HepG2 (cell line): Measurements from ENCODE around the gene TPBGL. TPM values are rescaled to one million over a fixed set of nuclear protein-coding genes. Genes with fewer than 3 reads are reported as not detected.
A peak's percentile ranks its signal among the peaks of the same experiment; 100 is the strongest.

ENCODE experiments used
- CCDC6 ChIP-seq: sonication (generic); formaldehyde crosslinking; IDR thresholded peaks from 2 replicates; pipeline ENCODE4 v1.8.1; 2022; ENCODE audit warnings: mild to moderate bottlenecking, missing genetic modification reagents, moderate library complexity
- EED ChIP-seq: sonication (generic); formaldehyde crosslinking; IDR thresholded peaks from 2 replicates; pipeline ENCODE4 v1.5.0; 2020; ENCODE audit warnings: mild to moderate bottlenecking, missing genetic modification reagents
- ERF ChIP-seq: IDR thresholded peaks from 2 replicates; pipeline ENCODE4 v1.6.1; 2018; ENCODE audit warnings: missing biosample characterization, missing genetic modification reagents
- FOSL2 ChIP-seq: sonication (generic); formaldehyde crosslinking; IDR thresholded peaks from 2 replicates; pipeline ENCODE4 v1.4.0; 2020; ENCODE audit warnings: missing genetic modification reagents
- KDM5A ChIP-seq: fragments of 200-600 bp; sonication (generic); IDR thresholded peaks from 2 replicates; pipeline ENCODE4 v1.7.0; 2018; ENCODE audit warnings: antibody characterized with exemption, mild to moderate bottlenecking, low read length, borderline replicate concordance
- NRL ChIP-seq: sonication (generic); formaldehyde crosslinking; IDR thresholded peaks from 2 replicates; pipeline ENCODE4 v1.5.0; 2020; ENCODE audit warnings: missing genetic modification reagents, mild to moderate bottlenecking, moderate library complexity, borderline replicate concordance
- POGZ ChIP-seq: sonication (generic); formaldehyde crosslinking; IDR thresholded peaks from 2 replicates; pipeline ENCODE4 v1.4.0; 2020; ENCODE audit warnings: mild to moderate bottlenecking, missing genetic modification reagents
- POLR2A ChIP-seq, 2 experiments: IDR thresholded peaks; 2 replicates each; pipeline ENCODE4 v1.6.1; 2011; ENCODE audit warnings: low read depth in 2 of 2, low read length in 2 of 2, mild to moderate bottlenecking in 1 of 2, moderate library complexity in 1 of 2; ENCODE audit not compliant: insufficient read depth in 1 of 2
- RCOR2 ChIP-seq: IDR thresholded peaks from 2 replicates; pipeline ENCODE4 v1.6.1; 2016; ENCODE audit warnings: missing biosample characterization, missing genetic modification reagents
- RFXANK ChIP-seq: IDR thresholded peaks from 2 replicates; pipeline ENCODE4 v1.6.1; 2016
- SNAPC4 ChIP-seq: sonication (generic); formaldehyde crosslinking; IDR thresholded peaks from 2 replicates; pipeline ENCODE4 v1.4.0; 2020; ENCODE audit warnings: mild to moderate bottlenecking, missing genetic modification reagents
- SOX13 ChIP-seq, 3 experiments: fragments of 450-650 bp in 1 of 3; sonication (generic) in 1 of 3; formaldehyde crosslinking in 1 of 3; IDR thresholded peaks in 2 of 3; conservative IDR thresholded peaks in 1 of 3; 2 replicates each; pipeline versions ENCODE4 v1.5.0 to v1.6.1; 2016 to 2020; ENCODE audit warnings: antibody characterized with exemption in 1 of 3, mild to moderate bottlenecking in 1 of 3, missing compliant biosample characterization in 1 of 3, missing genetic modification reagents in 1 of 3, moderate library complexity in 1 of 3
- ZBTB20 ChIP-seq: sonication (generic); formaldehyde crosslinking; IDR thresholded peaks from 2 replicates; pipeline ENCODE4 v1.8.1; 2023; ENCODE audit warnings: missing genetic modification reagents, low read depth, mild to moderate bottlenecking, borderline replicate concordance
- ZIK1 ChIP-seq: sonication (generic); formaldehyde crosslinking; IDR thresholded peaks from 2 replicates; pipeline ENCODE4 v1.5.0; 2020; ENCODE audit warnings: mild to moderate bottlenecking, low read depth, missing genetic modification reagents, borderline replicate concordance
- ZNF335 ChIP-seq: sonication (generic); formaldehyde crosslinking; IDR thresholded peaks from 2 replicates; pipeline ENCODE4 v1.4.0; 2020; ENCODE audit warnings: missing genetic modification reagents
- ZNF354B ChIP-seq: sonication (generic); formaldehyde crosslinking; IDR thresholded peaks from 2 replicates; pipeline ENCODE4 v1.8.0; 2022; ENCODE audit warnings: mild to moderate bottlenecking, missing genetic modification reagents
- ZNF367 ChIP-seq: sonication (generic); formaldehyde crosslinking; IDR thresholded peaks from 2 replicates; pipeline ENCODE4 v1.4.0; 2020; ENCODE audit warnings: missing genetic modification reagents, borderline replicate concordance
- ZNF850 ChIP-seq: sonication (generic); formaldehyde crosslinking; conservative IDR thresholded peaks from 2 replicates; pipeline ENCODE4 v1.9.0; 2021; ENCODE audit warnings: mild to moderate bottlenecking, missing genetic modification reagents
- ZSCAN12 ChIP-seq: sonication (generic); formaldehyde crosslinking; IDR thresholded peaks from 2 replicates; pipeline ENCODE4 v1.9.0; 2021; ENCODE audit warnings: mild to moderate bottlenecking, missing genetic modification reagents
- polyA plus RNA-seq, 8 experiments: library from polyadenylated mRNA; depleted of rRNA in 3 of 8; stranded (reverse) in 7 of 8; unstranded in 1 of 8; fragments of >200 nt; fragmentation: Illumina TruSeq in 4 of 8; extraction: Trizol in 4 of 8; gene quantifications; 2 replicates each; pipeline versions ENCODE4 v1.2.1 to v1.2.3, GENCODE V29; 2011 to 2016; ENCODE audit warnings: low read depth in 4 of 8, missing spikeins in 1 of 8, mixed read lengths in 1 of 8; ENCODE audit not compliant: insufficient read depth in 1 of 8
- total RNA-seq, 5 experiments: library from RNA; depleted of rRNA; stranded (reverse); fragments of >200 nt; fragmentation: Illumina TruSeq; extraction: Trizol; gene quantifications; 2 replicates each; pipeline ENCODE4 v1.2.3, GENCODE V29; 2016; ENCODE audit warnings: low read depth in 1 of 5
- TF ChIP-seq, protein P1 (sequence below): sonication (generic); formaldehyde crosslinking; IDR thresholded peaks from 2 replicates; pipeline ENCODE4 v1.5.0; 2020; ENCODE audit warnings: missing genetic modification reagents, mild to moderate bottlenecking, borderline replicate concordance
- TF ChIP-seq, protein P2 (sequence below): sonication (generic); formaldehyde crosslinking; IDR thresholded peaks from 2 replicates; pipeline ENCODE4 v1.4.0; 2020; ENCODE audit warnings: missing genetic modification reagents

The TPBGL gene
- total and polyA plus RNA-seq, 2 of the 13 experiments (the other 11 are each of a cell fraction or from before 2014, with no cell fraction given), result not detected

GRCh38 chr11:75204685-75205563, 35.6 kb upstream of the TPBGL start (continued):
- TF ChIP-seq SNAPC4 (0 out of 2 replicates have a peak, but pooled peaks have one; percentile 58), SOX13 (IDR thresholded peaks at IDR 0.05) (no peak), SOX13 (CRISPR knock-in tag; conservative IDR thresholded peaks at IDR 0.05 in 1 of 2, IDR thresholded peaks at IDR 0.05 in 1 of 2) (0 out of 4 replicates have a peak, but pooled peaks of 1 of the 2 experiments have one; percentile 19), ZNF367 (CRISPR knock-in tag) (no peak), ZNF354B (CRISPR knock-in tag) (no peak), NRL (CRISPR knock-in tag) (0 out of 2 replicates have a peak, but pooled peaks have one; percentile 15), KDM5A (no peak), RCOR2 (no peak), ZSCAN12 (CRISPR knock-in tag) (no peak), POLR2A (IDR thresholded peaks at IDR 0.05; ENCODE audit: insufficient read depth in 1 of 2, low read depth in 2 of 2, low read length in 2 of 2) (peak in 1 of 2 experiments; percentile 14; a peak in 1 of 4 replicates), POGZ (0 out of 2 replicates have a peak, but pooled peaks have one; percentile 18), ERF (CRISPR knock-in tag) (0 out of 2 replicates have a peak, but pooled peaks have one; percentile 33), ZIK1 (no peak), EED (0 out of 2 replicates have a peak, but pooled peaks have one; percentile 48), FOSL2 (CRISPR knock-in tag) (peak; percentile 72), ZNF850 (CRISPR knock-in tag) (no peak), ZBTB20 (CRISPR knock-in tag) (peak; percentile 12; the same call in 1 of the 2 replicates), CCDC6 (CRISPR knock-in tag) (0 out of 2 replicates have a peak, but pooled peaks have one; percentile 25), ZNF335 (CRISPR knock-in tag) (peak; percentile 15; the same call in 1 of the 2 replicates), RFXANK (CRISPR knock-in tag) (no peak)
- TF ChIP-seq, protein P1, sequence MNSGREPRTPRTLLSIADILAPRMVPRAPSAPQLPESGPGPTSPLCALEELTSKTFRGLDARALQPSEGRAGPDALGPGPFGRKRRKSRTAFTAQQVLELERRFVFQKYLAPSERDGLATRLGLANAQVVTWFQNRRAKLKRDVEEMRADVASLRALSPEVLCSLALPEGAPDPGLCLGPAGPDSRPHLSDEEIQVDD (CRISPR knock-in tag), result no peak
- TF ChIP-seq, protein P2, sequence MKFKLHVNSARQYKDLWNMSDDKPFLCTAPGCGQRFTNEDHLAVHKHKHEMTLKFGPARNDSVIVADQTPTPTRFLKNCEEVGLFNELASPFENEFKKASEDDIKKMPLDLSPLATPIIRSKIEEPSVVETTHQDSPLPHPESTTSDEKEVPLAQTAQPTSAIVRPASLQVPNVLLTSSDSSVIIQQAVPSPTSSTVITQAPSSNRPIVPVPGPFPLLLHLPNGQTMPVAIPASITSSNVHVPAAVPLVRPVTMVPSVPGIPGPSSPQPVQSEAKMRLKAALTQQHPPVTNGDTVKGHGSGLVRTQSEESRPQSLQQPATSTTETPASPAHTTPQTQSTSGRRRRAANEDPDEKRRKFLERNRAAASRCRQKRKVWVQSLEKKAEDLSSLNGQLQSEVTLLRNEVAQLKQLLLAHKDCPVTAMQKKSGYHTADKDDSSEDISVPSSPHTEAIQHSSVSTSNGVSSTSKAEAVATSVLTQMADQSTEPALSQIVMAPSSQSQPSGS (CRISPR knock-in tag), result 0 out of 2 replicates have a peak, but pooled peaks have one; percentile 31
